Nephron (organoid): ENCODE results near the gene SRSF9.
A peak's percentile ranks its signal among the peaks of the same experiment; 100 is the strongest.
"Not testable (repeated sequence)": the region's sequence is repeated elsewhere in the genome, so short reads cannot be mapped to it uniquely, and the experiment has no call there.

Experiments used
- H3K27ac Mint-ChIP-seq, 3 experiments: 2 replicates each; pipeline ENCODE4 v1.8.0; 2020; ENCODE audit warnings: mixed read lengths in 3 of 3, mild to moderate bottlenecking in 2 of 3, moderate library complexity in 1 of 3
- H3K27me3 Mint-ChIP-seq: 2 replicates; pipeline ENCODE4 v1.8.0; 2021; ENCODE audit warnings: low read depth, mild to moderate bottlenecking, moderate library complexity, mixed read lengths
- H3K36me3 Mint-ChIP-seq: 2 replicates; pipeline ENCODE4 v1.8.0; 2020; ENCODE audit warnings: low read depth, mixed read lengths
- H3K4me1 Mint-ChIP-seq: 2 replicates; pipeline ENCODE4 v1.8.0; 2020; ENCODE audit warnings: mixed read lengths
- H3K4me3 Mint-ChIP-seq, 3 experiments: 2 replicates each; pipeline ENCODE4 v1.8.0; 2020; ENCODE audit warnings: mild to moderate bottlenecking in 3 of 3, mixed read lengths in 3 of 3, moderate library complexity in 2 of 3
- H3K9me3 Mint-ChIP-seq: 2 replicates; pipeline ENCODE4 v1.8.0; 2020; ENCODE audit warnings: mixed read lengths
- TF ChIP-seq, protein P1 (sequence below), 3 experiments: fragments of 200-600 bp; sonication (generic); IDR thresholded peaks; one replicate each; pipeline ENCODE4 v1.5.0; 2021; ENCODE audit warnings: antibody characterized with exemption in 3 of 3; ENCODE audit not compliant: unreplicated experiment in 3 of 3

Gene SRSF9, protein sequence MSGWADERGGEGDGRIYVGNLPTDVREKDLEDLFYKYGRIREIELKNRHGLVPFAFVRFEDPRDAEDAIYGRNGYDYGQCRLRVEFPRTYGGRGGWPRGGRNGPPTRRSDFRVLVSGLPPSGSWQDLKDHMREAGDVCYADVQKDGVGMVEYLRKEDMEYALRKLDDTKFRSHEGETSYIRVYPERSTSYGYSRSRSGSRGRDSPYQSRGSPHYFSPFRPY

GRCh38 chr12:120469450-120470149 is at the start of gene SRSF9:
Gene SRSF9 (minus strand): TSS chr12:120469748. CDS start chr12:120469609, 139 bp downstream.
- Mint-ChIP-seq H3K27ac (peak within 1 kb of the TSS; percentile 86 to 91 (median 88)), H3K27me3 (no peaks in the 10 kb centered on the region), H3K36me3 (peaks cover 30% of the 10 kb centered on the region), H3K9me3 (no peaks in the 10 kb centered on the region), H3K4me3 (peak within 1 kb of the TSS; percentile 91 to 96 (median 93)), H3K4me1 (peaks cover 57% of the 10 kb centered on the region)
- TF ChIP-seq, protein P1, sequence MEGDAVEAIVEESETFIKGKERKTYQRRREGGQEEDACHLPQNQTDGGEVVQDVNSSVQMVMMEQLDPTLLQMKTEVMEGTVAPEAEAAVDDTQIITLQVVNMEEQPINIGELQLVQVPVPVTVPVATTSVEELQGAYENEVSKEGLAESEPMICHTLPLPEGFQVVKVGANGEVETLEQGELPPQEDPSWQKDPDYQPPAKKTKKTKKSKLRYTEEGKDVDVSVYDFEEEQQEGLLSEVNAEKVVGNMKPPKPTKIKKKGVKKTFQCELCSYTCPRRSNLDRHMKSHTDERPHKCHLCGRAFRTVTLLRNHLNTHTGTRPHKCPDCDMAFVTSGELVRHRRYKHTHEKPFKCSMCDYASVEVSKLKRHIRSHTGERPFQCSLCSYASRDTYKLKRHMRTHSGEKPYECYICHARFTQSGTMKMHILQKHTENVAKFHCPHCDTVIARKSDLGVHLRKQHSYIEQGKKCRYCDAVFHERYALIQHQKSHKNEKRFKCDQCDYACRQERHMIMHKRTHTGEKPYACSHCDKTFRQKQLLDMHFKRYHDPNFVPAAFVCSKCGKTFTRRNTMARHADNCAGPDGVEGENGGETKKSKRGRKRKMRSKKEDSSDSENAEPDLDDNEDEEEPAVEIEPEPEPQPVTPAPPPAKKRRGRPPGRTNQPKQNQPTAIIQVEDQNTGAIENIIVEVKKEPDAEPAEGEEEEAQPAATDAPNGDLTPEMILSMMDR (IDR thresholded peaks at IDR 0.05; ENCODE audit: unreplicated experiment in 3 of 3): peak; percentile 89 to 93 (median 93)

DNA sequence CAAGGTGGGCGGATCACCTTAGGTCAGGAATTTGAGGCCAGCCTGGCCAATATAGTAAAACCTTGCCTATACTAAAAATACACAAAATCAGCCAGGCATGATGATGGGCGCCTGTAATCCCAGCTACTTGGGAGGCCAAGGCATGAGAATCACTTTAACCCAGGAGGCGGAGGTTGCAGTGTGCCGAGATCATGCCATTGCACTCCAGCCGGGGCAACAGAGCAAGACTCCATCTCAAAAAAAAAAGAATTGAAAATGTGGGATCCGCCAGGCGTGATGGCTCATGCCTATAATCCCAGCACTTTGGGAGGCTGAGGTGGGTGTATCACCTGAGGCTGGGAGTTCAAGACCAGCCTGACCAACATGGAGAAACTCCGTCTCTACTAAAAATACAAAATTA is 49.8 kb upstream of the SRSF9 start:
- H3K27ac Mint-ChIP-seq, H3K9me3 Mint-ChIP-seq, H3K27me3 Mint-ChIP-seq, H3K4me1 Mint-ChIP-seq, H3K4me3 Mint-ChIP-seq: not testable (repeated sequence)
- H3K36me3 Mint-ChIP-seq: peaks cover 22% of the 10 kb centered on the region

DNA sequence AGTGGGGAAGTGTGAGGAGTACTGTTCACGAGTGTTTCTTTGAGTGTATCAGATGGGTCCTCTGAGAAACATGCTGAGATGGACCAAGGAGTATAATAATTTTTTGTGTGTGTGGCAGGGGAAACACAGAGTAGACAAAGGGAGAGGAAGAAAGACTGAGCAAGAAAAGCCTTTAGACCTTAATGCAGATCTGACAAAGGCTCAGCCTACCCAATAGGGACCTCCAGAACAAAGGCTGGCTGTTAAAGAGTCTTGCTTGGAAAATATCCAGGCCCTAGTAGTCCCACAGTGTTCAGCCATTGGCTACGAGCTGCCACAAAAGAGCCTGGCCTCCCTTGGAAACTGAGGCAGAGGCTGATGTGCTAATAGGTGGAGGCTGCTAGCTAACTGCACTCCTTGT is 45.9 kb upstream of the SRSF9 start:
- Mint-ChIP-seq H3K27me3 (no peaks in the 10 kb centered on the region), H3K4me3 (no peak overlapping the region), H3K36me3 (peaks cover 29% of the 10 kb centered on the region), H3K4me1 (no peaks in the 10 kb centered on the region), H3K9me3 (no peaks in the 10 kb centered on the region), H3K27ac (no peak overlapping the region)
- TF ChIP-seq, protein P1 (IDR thresholded peaks at IDR 0.05; ENCODE audit: unreplicated experiment in 3 of 3): no peak

DNA sequence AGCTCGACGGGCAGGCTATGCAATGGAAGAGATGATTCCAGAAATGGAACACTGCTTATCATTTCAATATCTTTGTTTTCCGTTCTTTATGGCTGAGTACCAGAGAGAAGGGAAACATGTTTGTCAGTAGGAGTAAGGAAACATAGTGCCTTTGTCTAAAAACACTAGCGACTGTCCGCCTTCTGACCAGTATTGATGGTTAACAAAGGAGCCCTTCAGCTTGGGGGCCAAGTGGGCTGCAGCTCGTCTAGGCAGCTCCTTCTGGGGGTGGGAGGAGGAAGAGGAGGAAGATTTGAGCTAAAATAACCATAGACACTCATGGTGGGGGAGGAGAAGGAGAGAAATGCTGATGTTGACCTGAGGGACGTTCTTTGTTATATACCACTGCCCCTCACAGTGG is 44.5 kb upstream of the SRSF9 start:
- H3K9me3 Mint-ChIP-seq: no peaks in the 10 kb centered on the region
- H3K27me3 Mint-ChIP-seq: no peaks in the 10 kb centered on the region
- no peak overlapping the region for H3K27ac Mint-ChIP-seq
- no peaks in the 10 kb centered on the region for H3K4me1 Mint-ChIP-seq
- TF ChIP-seq, protein P1 (IDR thresholded peaks at IDR 0.05; ENCODE audit: unreplicated experiment in 3 of 3): no peak
- peaks cover 38% of the 10 kb centered on the region for H3K36me3 Mint-ChIP-seq
- no peak overlapping the region for H3K4me3 Mint-ChIP-seq

- Mint-ChIP-seq H3K36me3 (peaks cover 35% of the 10 kb centered on the region), H3K9me3 (no peaks in the 10 kb centered on the region), H3K4me3 (no peak overlapping the region), H3K27ac (no peak overlapping the region), H3K4me1 (no peaks in the 10 kb centered on the region), H3K27me3 (no peaks in the 10 kb centered on the region)
- TF ChIP-seq, protein P1 (IDR thresholded peaks at IDR 0.05; ENCODE audit: unreplicated experiment in 3 of 3): no peak
Observed at GRCh38 chr12:120508537-120508936, 39.0 kb upstream of the SRSF9 start.

GRCh38 chr12:120504587-120504986 is 35.0 kb upstream of the SRSF9 start:
- H3K4me3 Mint-ChIP-seq: no peak overlapping the region
- H3K4me1 Mint-ChIP-seq: peaks cover 4% of the 10 kb centered on the region
- H3K27ac Mint-ChIP-seq: no peak overlapping the region
- no peaks in the 10 kb centered on the region for H3K27me3 Mint-ChIP-seq
- TF ChIP-seq, protein P1 (IDR thresholded peaks at IDR 0.05; ENCODE audit: unreplicated experiment in 3 of 3): no peak
- no peaks in the 10 kb centered on the region for H3K9me3 Mint-ChIP-seq
- peaks cover 43% of the 10 kb centered on the region for H3K36me3 Mint-ChIP-seq
